ENCODE measurements around the gene FAM20B. TPM values are rescaled to one million over a fixed set of nuclear protein-coding genes. Genes with fewer than 3 reads are reported as not detected.

The FAM20B gene
- total and polyA plus RNA-seq, 8 donors, result 5.4 to 24.6 (median 16.0) TPM

DNA sequence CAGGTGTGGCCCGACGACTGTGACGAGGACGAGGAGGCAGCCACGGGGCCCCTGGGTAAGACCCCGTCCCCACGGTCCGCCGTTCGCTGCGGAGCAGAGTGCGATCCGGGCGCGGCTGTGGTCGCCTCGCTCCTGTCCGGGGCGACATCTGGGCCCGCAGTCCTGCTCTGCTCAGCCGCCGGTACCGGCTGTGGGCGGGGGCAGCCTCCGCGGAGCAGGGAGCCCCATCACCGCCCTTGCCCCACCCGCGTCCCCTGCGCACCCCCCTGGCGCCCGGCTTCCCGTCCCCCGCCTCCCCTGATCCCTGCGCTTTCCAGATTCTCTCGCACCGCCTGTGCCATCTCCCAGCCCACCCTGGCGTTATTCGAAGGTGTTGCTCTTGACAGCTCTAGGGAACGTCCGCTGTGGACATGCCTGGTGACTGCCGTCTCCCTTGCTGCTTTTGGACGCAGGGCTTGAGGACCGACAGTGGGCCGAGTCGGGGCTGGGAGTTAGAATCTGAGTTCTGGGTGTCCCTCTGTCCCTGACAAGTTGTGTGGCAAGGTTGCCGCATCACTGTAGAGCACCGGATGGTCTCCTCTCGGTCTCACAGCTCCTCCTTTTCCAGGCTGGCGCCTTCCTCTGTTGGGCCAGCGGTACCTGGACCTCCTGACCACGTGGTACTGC, 56.8 kb downstream of the FAM20B start:
- DNase-seq, result peak; percentile 20 to 85 (median 36)
- WGBS, 2 donors, result 0% methylated on average over 34 to 52 of the region's 52 CpGs
- H3K27me3 ChIP-seq, result no peaks in the 10 kb centered on the region
- peaks cover 0 to 4% (median 0%) of the 10 kb centered on the region in 3 donors for H3K36me3 ChIP-seq
- H3K9me3 ChIP-seq, result no peaks in the 10 kb centered on the region
- TF ChIP-seq, protein P1, sequence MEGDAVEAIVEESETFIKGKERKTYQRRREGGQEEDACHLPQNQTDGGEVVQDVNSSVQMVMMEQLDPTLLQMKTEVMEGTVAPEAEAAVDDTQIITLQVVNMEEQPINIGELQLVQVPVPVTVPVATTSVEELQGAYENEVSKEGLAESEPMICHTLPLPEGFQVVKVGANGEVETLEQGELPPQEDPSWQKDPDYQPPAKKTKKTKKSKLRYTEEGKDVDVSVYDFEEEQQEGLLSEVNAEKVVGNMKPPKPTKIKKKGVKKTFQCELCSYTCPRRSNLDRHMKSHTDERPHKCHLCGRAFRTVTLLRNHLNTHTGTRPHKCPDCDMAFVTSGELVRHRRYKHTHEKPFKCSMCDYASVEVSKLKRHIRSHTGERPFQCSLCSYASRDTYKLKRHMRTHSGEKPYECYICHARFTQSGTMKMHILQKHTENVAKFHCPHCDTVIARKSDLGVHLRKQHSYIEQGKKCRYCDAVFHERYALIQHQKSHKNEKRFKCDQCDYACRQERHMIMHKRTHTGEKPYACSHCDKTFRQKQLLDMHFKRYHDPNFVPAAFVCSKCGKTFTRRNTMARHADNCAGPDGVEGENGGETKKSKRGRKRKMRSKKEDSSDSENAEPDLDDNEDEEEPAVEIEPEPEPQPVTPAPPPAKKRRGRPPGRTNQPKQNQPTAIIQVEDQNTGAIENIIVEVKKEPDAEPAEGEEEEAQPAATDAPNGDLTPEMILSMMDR (IDR thresholded peaks at IDR 0.05), result no peak
- no peak for FAIRE-seq
- intact Hi-C loops (cut with DNase I), result loop anchor here in 1 of 3 donors (5.0 kb wide), 1 partner anchor 290 kb away; no protein-coding TSS in a partner anchor
- peak overlapping the region; percentile 85 to 97 (median 88) for H3K4me3 ChIP-seq
- peaks cover 0 to 9% (median 0%) of the 10 kb centered on the region in 3 donors for H3K4me1 ChIP-seq
- H3K27ac ChIP-seq, result peak overlapping the region; percentile 65 to 82 (median 77)
- ATAC-seq, result peak; percentile 26 to 45 (median 39)

DNA sequence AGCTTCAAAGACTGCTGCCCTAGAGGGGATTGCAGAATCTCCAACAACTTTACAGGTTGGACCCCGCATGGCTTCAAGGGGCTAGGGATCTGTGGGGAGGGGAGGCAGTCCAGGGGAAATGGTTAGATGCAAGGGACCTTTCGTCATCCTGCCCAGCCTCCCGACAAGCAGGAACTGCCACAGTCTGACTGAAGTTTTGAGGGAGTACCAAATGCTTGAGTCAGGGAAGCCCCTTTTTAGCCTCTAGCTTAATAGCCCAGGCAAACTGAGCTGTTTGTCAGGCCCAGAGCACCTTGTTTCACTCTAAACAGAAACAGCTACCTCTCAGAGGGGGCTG, 57.3 kb downstream of the FAM20B start:
- FAIRE-seq, result no peak
- TF ChIP-seq, protein P1 (IDR thresholded peaks at IDR 0.05), result no peak
- Histone ChIP-seq H3K4me1 (peaks cover 0 to 9% (median 0%) of the 10 kb centered on the region in 3 donors), H3K36me3 (peaks cover 0 to 4% (median 0%) of the 10 kb centered on the region in 3 donors), H3K9me3 (no peaks in the 10 kb centered on the region), H3K4me3 (peak overlapping the region; percentile 85 to 97 (median 88)), H3K27ac (peak overlapping the region in 2 of 4 donors; percentile 76 to 78), H3K27me3 (no peaks in the 10 kb centered on the region)
- DNase-seq, result no peak
- no peak for ATAC-seq
- 2 to 13% methylated on average over 3 of the region's 3 CpGs for WGBS, 2 donors
- intact Hi-C loops (cut with DNase I), result loop anchor here in 1 of 3 donors (5.0 kb wide), 1 partner anchor 289 kb away; no protein-coding TSS in a partner anchor

DNA sequence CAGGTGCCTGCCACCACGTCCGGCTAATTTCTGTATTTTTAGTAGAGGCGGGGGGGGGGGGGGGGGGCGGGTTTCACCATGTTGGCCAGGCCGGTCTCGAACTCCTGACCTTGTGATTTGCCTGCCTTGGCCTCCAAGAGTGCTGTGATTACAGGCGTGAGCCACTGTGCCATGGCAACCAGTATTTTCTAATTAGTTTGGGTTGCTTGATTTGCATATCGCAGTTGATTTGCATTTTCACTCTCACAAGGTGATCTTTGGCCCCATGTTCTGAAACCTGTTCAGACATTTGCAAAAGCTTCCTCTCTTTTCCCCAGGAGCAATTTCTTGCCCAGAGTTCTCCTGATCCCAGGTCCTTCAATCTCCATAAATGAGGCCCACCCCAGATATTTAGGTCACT, 57.8 kb downstream of the FAM20B start:
- H3K27ac ChIP-seq, result no peak overlapping the region
- H3K9me3 ChIP-seq, result no peaks in the 10 kb centered on the region
- H3K27me3 ChIP-seq, result no peaks in the 10 kb centered on the region
- peaks cover 0 to 9% (median 0%) of the 10 kb centered on the region in 3 donors for H3K4me1 ChIP-seq
- WGBS, 2 donors, result 66 to 76% methylated on average over 7 to 8 of the region's 8 CpGs
- peaks cover 0 to 4% (median 0%) of the 10 kb centered on the region in 3 donors for H3K36me3 ChIP-seq
- FAIRE-seq (no peak), ATAC-seq (no peak), DNase-seq (no peak)
- no peak overlapping the region for H3K4me3 ChIP-seq
- TF ChIP-seq, protein P1 (IDR thresholded peaks at IDR 0.05), result no peak
- intact Hi-C loops (cut with DNase I), result loop anchor here in 1 of 3 donors (5.0 kb wide), 1 partner anchor 289 kb away; no protein-coding TSS in a partner anchor

DNA sequence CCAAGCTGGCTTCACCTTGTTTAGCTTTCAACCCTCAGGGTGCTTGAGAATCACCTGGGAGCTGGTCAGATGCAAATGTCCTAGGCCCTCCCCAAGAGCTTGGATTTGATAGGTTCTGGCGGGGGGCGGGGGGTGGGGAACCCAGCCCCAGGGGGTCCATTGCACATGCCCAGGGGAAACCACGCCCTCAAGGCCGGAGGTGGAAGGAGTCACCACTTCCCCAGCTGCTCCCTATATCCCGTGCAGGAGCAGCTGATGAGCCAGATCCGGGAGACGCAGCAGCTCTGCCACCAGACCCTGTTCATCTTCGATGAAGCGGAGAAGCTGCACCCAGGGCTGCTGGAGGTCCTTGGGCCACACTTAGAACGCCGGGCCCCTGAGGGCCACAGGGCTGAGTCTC, 62.0 kb downstream of the FAM20B start:
- Histone ChIP-seq H3K4me1 (peaks cover 10 to 14% (median 11%) of the 10 kb centered on the region in 3 donors), H3K27me3 (no peaks in the 10 kb centered on the region), H3K4me3 (no peak overlapping the region), H3K27ac (no peak overlapping the region), H3K9me3 (no peaks in the 10 kb centered on the region), H3K36me3 (peaks cover 0 to 4% (median 0%) of the 10 kb centered on the region in 3 donors)
- intact Hi-C loops (cut with DNase I), result no loop called here
- FAIRE-seq (no peak), DNase-seq (peak in 1 of 6 donors; percentile 46), ATAC-seq (no peak)
- TF ChIP-seq, protein P1 (IDR thresholded peaks at IDR 0.05), result no peak
- 80 to 86% methylated on average over 11 of the region's 11 CpGs for WGBS, 2 donors

All from pancreas (tissue), 10 donors.